Measurements from ENCODE around the gene OSBPL10.

GRCh38 chr3:31976302-31976701 is 4.8 kb downstream of the OSBPL10 start:
- TF ChIP-seq CTCF (IDR thresholded peaks at IDR 0.05) (no peak), ZFX (IDR thresholded peaks at IDR 0.05; ENCODE audit: borderline replicate concordance) (no peak)
